Mesenteric fat pad (tissue), 1 donor: ENCODE results near the gene SOWAHA. TPM values are rescaled to one million over a fixed set of nuclear protein-coding genes. Genes with fewer than 3 reads are reported as not detected.
"Not testable (repeated sequence)": the region's sequence is repeated elsewhere in the genome, so short reads cannot be mapped to it uniquely, and the experiment has no call there.

ENCODE experiments used
- DNase-seq: peaks from one replicate; pipeline ENCODE4 v3.0.0-alpha.2; 2020; ENCODE audit warnings: low spot score
- total RNA-seq: library from RNA; stranded (reverse); fragmentation: NEBNext Ultra II Directional; extraction: Animal tissue kit (Norgen Biotek cat#: 25700); gene quantifications from one replicate; pipeline ENCODE4 v1.2.1, GENCODE V29; 2021
- donor health status: DM: yes; HTN: yes; CAD: no.

The SOWAHA gene
- total RNA-seq, 1 donor from 2014 or later = not detected

DNA sequence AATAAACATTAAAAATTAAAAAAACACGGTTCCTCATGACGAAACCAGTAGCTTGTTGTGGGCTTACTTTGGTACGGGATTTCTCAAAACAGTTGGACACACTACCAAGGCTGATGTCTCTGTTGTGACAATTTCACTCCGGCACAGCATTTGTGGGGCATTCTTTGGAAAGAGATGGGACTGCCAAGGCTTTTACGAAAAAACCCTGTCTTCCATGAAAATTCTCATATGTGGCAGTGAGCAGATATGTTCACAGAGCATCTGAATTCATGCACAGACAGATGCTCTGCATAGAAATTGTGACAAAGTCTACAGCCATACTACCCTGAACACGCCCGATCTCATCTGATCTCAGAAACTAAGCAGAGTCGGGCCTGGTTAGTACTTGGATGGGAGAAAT lies 35.2 kb downstream of the SOWAHA start:
- no peak for DNase-seq

GRCh38 chr5:132849347-132849746 lies 36.2 kb downstream of the SOWAHA start:
- DNase-seq = no peak

DNA sequence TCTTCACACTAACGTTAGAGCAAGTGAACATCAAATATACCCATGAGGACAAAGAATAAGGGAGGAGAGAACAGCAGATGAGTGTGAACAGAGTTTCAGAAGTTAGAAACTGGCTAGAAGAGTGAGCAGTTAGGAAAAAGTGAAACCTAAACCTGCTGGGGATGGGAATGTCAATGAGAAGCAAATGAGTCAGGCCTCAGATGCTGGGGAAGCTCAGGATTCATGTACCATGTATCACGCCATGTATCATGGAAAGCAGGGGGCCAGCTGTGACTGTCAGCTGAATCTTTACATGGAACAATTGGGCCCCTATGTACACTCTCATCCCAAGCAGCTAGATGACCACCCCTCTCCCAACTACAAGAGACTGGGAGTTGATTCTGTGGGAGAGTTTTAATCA lies 37.0 kb downstream of the SOWAHA start:
- DNase-seq = no peak

- no peak for DNase-seq
These were observed 40.2 kb downstream of the SOWAHA start for GRCh38 chr5:132853323-132853722.

GRCh38 chr5:132853790-132854189 lies 40.7 kb downstream of the SOWAHA start:
- DNase-seq = no peak

DNA sequence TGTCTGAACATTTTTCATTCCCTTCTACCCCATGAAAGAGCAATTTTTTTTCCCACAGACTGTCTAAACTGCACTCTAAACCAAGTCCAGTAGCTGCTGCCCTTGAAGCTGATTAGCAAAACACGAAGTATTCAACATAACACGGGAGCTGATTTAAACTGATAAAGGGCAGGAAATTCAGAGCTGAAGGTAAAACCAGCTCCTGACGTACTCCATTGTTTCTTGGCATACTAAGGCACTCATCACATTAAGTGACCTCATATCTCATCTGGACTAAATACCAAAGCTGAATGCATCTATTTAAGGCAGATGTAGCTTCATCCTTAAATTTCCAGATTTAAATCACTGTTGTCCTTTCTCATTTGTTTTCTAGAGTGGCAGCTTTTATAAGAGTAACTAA lies 41.2 kb downstream of the SOWAHA start:
- no peak for DNase-seq

GRCh38 chr5:132854992-132855391 lies 41.9 kb downstream of the SOWAHA start:
- not testable (repeated sequence) for DNase-seq

DNA sequence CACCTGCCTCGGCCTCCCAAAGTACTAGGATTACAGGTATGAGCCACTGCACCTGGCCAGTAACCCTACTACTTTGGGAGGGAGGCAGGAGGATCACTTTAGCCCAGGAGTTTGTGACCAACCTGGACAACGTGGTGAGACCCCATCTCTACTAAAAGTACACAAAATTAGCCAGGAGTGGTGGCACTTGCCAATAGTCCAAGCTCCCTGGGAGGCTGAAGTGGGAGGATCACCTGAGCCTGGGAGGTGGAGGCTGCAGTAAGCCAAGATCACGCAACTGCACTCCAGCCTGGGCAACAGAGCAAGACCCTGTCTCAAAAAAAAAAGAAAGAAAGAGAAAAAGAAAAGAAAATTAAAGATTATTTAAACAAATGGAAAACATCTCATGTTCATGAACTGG lies 42.9 kb downstream of the SOWAHA start:
- DNase-seq = no peak

DNA sequence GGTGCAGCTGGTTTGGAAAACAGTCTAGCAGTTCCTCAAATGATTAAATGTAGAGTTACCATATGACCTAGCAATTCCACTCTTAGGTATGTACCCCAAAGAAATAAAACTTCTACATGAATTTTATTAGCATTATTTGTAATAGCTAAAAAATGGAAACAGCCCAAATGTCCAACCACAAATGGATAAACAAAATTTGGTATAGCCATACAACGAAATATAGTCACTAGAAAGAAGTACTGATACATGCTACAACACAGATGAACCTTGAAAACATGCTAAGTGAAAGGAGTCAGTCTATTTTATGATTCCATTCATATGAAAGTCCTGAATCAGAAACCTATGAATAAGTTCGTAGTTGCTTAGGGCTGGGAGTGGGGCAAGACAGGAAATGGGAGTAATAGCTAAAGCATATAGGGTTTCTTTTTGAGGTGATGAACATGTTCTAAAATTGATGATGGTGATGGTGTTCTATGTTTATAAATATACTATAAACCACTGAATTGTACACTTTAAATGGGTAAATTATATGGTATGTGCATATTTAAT lies 46.9 kb downstream of the SOWAHA start:
- no peak for DNase-seq

DNA sequence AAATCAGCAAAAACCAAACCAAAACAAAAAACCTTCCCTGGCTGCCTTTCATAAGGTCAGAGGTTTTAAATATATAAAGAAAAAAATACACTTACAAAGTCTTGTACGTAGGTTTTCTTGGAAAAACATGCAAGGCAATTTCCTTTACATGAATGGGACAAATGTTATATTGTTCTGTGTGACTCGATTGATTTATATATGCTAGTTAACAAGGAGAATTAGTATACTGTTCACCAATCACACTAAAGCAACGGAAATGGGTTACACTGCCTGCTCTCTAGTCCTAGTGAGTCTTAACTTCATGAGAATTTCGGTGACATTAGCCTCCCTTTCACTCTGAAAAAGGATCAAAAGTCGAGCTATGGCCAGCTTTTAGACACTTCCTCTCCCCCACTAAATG lies 47.6 kb downstream of the SOWAHA start:
- DNase-seq = no peak

- no peak for DNase-seq
These were observed 52.7 kb downstream of the SOWAHA start for GRCh38 chr5:132865668-132866341.

Other genes starting within 250 kb of the SOWAHA start
- not detected for gene IL13, start 155.1 kb upstream of the SOWAHA start, total RNA-seq
- gene IL4, start 139.3 kb upstream of the SOWAHA start, total RNA-seq = not detected
- gene KIF3A, start 75.8 kb upstream of the SOWAHA start, total RNA-seq = 5.2 TPM
- gene CCNI2, start 65.9 kb upstream of the SOWAHA start, total RNA-seq = not detected
- gene SEPTIN8, start 36.1 kb upstream of the SOWAHA start, total RNA-seq = 33.4 TPM
- 10.6 TPM for gene SHROOM1, start 17.3 kb downstream of the SOWAHA start, total RNA-seq
- gene GDF9, start 53.2 kb downstream of the SOWAHA start, total RNA-seq = not detected
- gene UQCRQ, start 53.3 kb downstream of the SOWAHA start, total RNA-seq = 391 TPM
- 1.2 TPM for gene LEAP2, start 60.4 kb downstream of the SOWAHA start, total RNA-seq
- gene AFF4, start 150.3 kb downstream of the SOWAHA start, total RNA-seq = 87.5 TPM
- gene ZCCHC10, start 213.2 kb downstream of the SOWAHA start, total RNA-seq = 13.9 TPM
- gene HSPA4, start 238.7 kb downstream of the SOWAHA start, total RNA-seq = 101 TPM